Mesothelial cell of epicardium (in vitro differentiated cells): ENCODE data around the gene SINHCAF. TPM values are rescaled to one million over a fixed set of nuclear protein-coding genes. Genes with fewer than 3 reads are reported as not detected.

ENCODE experiments used
- DNase-seq, 2 experiments: peaks; one replicate each; pipeline ENCODE4 v3.0.0; 2021; ENCODE audit warnings: low spot score in 2 of 2; ENCODE audit not compliant: unreplicated experiment in 2 of 2
- H3K27ac Mint-ChIP-seq: 2 replicates; pipeline ENCODE4 v1.8.0; 2021; ENCODE audit warnings: mixed read lengths
- H3K27me3 Mint-ChIP-seq: 2 replicates; pipeline ENCODE4 v1.8.0; 2021; ENCODE audit warnings: low read depth, mixed read lengths
- H3K36me3 Mint-ChIP-seq: 2 replicates; pipeline ENCODE4 v1.8.0; 2021; ENCODE audit warnings: mixed read lengths
- H3K4me1 Mint-ChIP-seq: 2 replicates; pipeline ENCODE4 v1.8.0; 2021; ENCODE audit warnings: mixed read lengths
- H3K4me3 Mint-ChIP-seq: 2 replicates; pipeline ENCODE4 v1.8.0; 2021; ENCODE audit warnings: mild to moderate bottlenecking, moderate library complexity, mixed read lengths
- H3K9me3 Mint-ChIP-seq: 2 replicates; pipeline ENCODE4 v1.8.0; 2021; ENCODE audit warnings: mixed read lengths
- total RNA-seq: library from RNA; stranded (reverse); gene quantifications from 3 replicates; pipeline ENCODE4 v1.2.1, GENCODE V29; 2021
- TF ChIP-seq, protein P1 (sequence below): fragments of 200-600 bp; sonication (generic); IDR thresholded peaks from one replicate; pipeline ENCODE4 v1.5.0; 2021; ENCODE audit warnings: antibody characterized with exemption; ENCODE audit not compliant: unreplicated experiment

SINHCAF gene
- total RNA-seq, 1 donor from 2014 or later = 241 TPM

GRCh38 chr12:31232361-31232965 is 93.5 kb downstream of the SINHCAF start:
- H3K9me3 Mint-ChIP-seq = peaks cover 5% of the 10 kb centered on the region
- H3K27ac Mint-ChIP-seq = no peak overlapping the region
- TF ChIP-seq, protein P1, sequence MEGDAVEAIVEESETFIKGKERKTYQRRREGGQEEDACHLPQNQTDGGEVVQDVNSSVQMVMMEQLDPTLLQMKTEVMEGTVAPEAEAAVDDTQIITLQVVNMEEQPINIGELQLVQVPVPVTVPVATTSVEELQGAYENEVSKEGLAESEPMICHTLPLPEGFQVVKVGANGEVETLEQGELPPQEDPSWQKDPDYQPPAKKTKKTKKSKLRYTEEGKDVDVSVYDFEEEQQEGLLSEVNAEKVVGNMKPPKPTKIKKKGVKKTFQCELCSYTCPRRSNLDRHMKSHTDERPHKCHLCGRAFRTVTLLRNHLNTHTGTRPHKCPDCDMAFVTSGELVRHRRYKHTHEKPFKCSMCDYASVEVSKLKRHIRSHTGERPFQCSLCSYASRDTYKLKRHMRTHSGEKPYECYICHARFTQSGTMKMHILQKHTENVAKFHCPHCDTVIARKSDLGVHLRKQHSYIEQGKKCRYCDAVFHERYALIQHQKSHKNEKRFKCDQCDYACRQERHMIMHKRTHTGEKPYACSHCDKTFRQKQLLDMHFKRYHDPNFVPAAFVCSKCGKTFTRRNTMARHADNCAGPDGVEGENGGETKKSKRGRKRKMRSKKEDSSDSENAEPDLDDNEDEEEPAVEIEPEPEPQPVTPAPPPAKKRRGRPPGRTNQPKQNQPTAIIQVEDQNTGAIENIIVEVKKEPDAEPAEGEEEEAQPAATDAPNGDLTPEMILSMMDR = no peak
- H3K4me1 Mint-ChIP-seq = peaks cover 11% of the 10 kb centered on the region
- DNase-seq = no peak
- no peaks in the 10 kb centered on the region for H3K36me3 Mint-ChIP-seq
- no peak overlapping the region for H3K4me3 Mint-ChIP-seq
- H3K27me3 Mint-ChIP-seq = peaks cover 2% of the 10 kb centered on the region

DNA sequence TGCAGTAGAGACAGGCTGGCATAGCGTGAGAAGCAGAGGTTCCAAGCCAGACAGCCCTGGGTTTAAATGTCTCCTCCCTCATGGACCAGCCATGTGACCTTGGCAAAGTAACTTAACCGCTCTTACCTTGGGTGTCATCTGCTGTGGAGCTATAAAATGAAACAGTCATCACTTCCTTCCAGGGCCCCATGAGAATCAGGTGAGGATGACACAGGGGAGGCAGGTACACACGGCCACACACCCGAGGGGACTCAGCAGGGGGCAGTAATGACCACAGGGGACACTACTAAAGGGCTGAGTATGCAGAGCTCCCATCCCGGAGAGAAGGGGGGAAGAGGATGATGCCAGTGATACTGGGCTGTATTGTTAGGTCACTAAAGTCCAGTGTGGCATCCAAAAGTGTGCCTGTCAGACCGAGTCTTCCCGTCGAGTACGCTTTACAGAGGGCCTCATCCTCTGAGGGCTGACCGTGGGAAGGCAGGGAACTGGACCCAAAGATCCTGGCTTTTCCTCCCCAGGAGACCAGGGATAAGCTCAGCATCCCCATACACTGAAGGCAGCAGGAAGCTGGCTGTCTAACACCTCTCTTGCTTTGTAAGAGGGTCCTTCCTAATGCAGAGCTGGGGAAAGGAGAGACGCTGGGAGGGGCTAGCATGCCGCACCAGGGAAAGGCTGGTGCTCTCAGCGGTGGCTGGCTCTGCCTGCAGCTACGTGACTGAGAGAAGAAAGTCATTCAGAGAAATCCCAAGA is 94.2 kb downstream of the SINHCAF start:
- Mint-ChIP-seq H3K36me3 (no peaks in the 10 kb centered on the region), H3K9me3 (peaks cover 5% of the 10 kb centered on the region), H3K27ac (no peak overlapping the region), H3K4me1 (peaks cover 11% of the 10 kb centered on the region), H3K27me3 (peaks cover 2% of the 10 kb centered on the region), H3K4me3 (no peak overlapping the region)
- TF ChIP-seq, protein P1 = no peak
- no peak for DNase-seq
